Stomach (tissue), 4 donors: Measurements from ENCODE around the gene EHMT2.

Experiments used
- CTCF ChIP-seq, 7 experiments: fragments of 450-650 bp in 4 of 7; fragments of 200-600 bp in 3 of 7; sonication (generic) in 3 of 7; IDR thresholded peaks; one replicate each; pipeline ENCODE4 v1.5.1; 2016 to 2019; ENCODE audit warnings: antibody characterized with exemption in 7 of 7, control low read depth in 2 of 7, mild to moderate bottlenecking in 1 of 7
- POLR2A ChIP-seq, 4 donors: fragments of 450-650 bp; IDR thresholded peaks; one replicate each; pipeline ENCODE4 v1.6.1; 2016; ENCODE audit warnings: antibody characterized with exemption in 4 of 4, control low read depth in 2 of 4, mild to moderate bottlenecking in 1 of 4, moderate library complexity in 1 of 4

DNA sequence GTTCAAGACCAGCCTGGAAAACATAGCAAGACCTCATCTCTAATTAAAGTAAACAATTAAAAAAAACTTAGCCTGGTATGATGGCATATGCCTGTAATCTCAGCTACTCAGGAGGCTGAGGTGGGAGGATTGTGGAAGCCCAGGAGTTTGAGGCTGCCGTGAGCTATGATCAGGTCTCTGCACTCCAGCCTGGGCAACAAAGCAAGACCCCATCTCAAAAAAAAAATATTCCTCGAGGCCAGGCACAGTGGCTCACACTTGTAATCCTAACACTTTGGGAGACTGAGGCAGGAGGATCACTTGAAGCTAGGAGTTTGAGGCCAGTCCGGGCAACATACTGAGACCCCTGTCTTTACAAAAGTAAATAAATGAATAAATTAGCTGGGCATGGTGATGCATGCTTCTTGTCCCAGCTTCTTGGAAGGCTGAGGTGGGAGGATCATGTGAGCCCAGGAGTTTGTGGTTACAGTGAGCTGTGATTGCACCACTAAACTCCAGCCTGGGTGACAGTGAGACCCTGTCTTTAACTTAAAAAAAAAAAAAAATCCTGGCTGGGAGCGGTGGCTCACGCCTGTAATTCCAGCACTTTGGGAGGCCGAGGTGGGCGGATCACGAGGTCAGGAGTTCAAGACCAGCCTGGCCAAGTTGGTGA is 20.7 kb upstream of the EHMT2 start:
- TF ChIP-seq CTCF (IDR thresholded peaks at IDR 0.05), result no peak
- TF ChIP-seq POLR2A (IDR thresholded peaks at IDR 0.05), result no peak
